MCF 10A (cell line): ENCODE results near the gene AMPH. TPM values are rescaled to one million over a fixed set of nuclear protein-coding genes. Genes with fewer than 3 reads are reported as not detected.

Experiments used
- BruUV-seq: library from RNA; stranded (reverse); fragments of 400-500 nt; replicated peaks from 2 replicates; lab custom pipeline; 2021; lab: Mats Ljungman, UMichigan
- CTCF ChIA-PET: fragments of 300-600 bp; sonication (Branson Sonifier 250); formaldehyde crosslinking; extraction: SDS; loops from one replicate; lab custom pipeline; 2021; ENCODE audit warnings: antibody characterized with exemption, inconsistent platforms; lab: Yijun Ruan, JAX
- POLR2A ChIA-PET: fragments of 300-600, 350-650 bp; sonication (Branson Sonifier 250); formaldehyde crosslinking; extraction: SDS; loops from one replicate; lab custom pipeline; 2020; ENCODE audit warnings: antibody characterized with exemption, inconsistent platforms; lab: Yijun Ruan, JAX
- DNase-seq: peaks from one replicate; pipeline ENCODE4 v3.0.0-alpha.2; 2018; ENCODE audit not compliant: unreplicated experiment
- H3K27ac Mint-ChIP-seq: one replicate; pipeline ENCODE4 v1.8.0; 2022; ENCODE audit warnings: mild to moderate bottlenecking, low read depth, mixed read lengths; ENCODE audit not compliant: unreplicated experiment
- H3K27me3 Mint-ChIP-seq: one replicate; pipeline ENCODE4 v1.8.0; 2022; ENCODE audit warnings: mixed read lengths; ENCODE audit not compliant: insufficient read depth, unreplicated experiment
- H3K36me3 Mint-ChIP-seq: one replicate; pipeline ENCODE4 v1.8.0; 2022; ENCODE audit warnings: mild to moderate bottlenecking, moderate library complexity, mixed read lengths; ENCODE audit not compliant: insufficient read depth, unreplicated experiment
- H3K4me1 Mint-ChIP-seq: one replicate; pipeline ENCODE4 v1.8.0; 2022; ENCODE audit warnings: mixed read lengths; ENCODE audit not compliant: insufficient read depth, unreplicated experiment
- H3K4me3 Mint-ChIP-seq: one replicate; pipeline ENCODE4 v1.8.0; 2022; ENCODE audit warnings: mild to moderate bottlenecking, moderate library complexity, mixed read lengths; ENCODE audit not compliant: unreplicated experiment
- H3K9me3 Mint-ChIP-seq: one replicate; pipeline ENCODE4 v1.8.0; 2022; ENCODE audit warnings: mixed read lengths; ENCODE audit not compliant: unreplicated experiment
- intact Hi-C: fragments of 100-400 bp; cut with micrococcal nuclease; formaldehyde crosslinking; loops from 2 replicates; pipeline ENCODE4 v1.14.1; 2022
- total RNA-seq: library from RNA; stranded (reverse); gene quantifications from 2 replicates; pipeline ENCODE4 v1.2.3, GENCODE V29; 2022
- TF ChIP-seq, protein P1 (sequence below): fragments of 200-600 bp; IDR thresholded peaks from one replicate; pipeline ENCODE4 v1.8.0; 2022; ENCODE audit warnings: antibody characterized with exemption, mild to moderate bottlenecking; ENCODE audit not compliant: unreplicated experiment

AMPH gene
- total RNA-seq, 1 experiment from 2014 or later, result 0.63 TPM

DNA sequence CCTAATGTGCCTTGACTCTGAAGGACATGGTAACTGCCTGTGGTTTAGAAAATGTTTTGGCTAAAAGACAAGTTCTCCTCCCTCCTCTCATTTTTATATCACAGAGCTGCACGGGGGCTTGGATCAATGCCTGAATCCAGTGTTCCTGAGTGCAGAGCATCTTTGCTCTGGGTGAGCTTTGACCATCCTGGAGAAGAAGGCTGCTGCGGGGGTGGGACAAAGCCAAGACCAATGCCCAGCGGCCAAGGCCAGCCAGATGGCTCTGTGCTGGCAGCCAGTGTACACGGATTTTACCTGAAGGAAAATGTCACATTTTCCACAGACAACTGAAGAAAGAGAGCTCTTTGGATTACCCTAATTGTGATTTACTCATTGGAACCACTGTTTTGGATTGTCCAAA lies 255.7 kb downstream of the AMPH start:
- ChIA-PET CTCF (interaction anchor here (0.6 to 5.6 kb wide), 11 partner anchors 7 to 719 kb away, joined by 3 to 43 read pairs (median 3); no protein-coding TSS in a partner anchor), POLR2A (no interaction called here)
- no peak overlapping the region for H3K4me3 Mint-ChIP-seq
- BruUV-seq, result no TSS peak
- H3K36me3 Mint-ChIP-seq, result no peaks in the 10 kb centered on the region
- TF ChIP-seq, protein P1, sequence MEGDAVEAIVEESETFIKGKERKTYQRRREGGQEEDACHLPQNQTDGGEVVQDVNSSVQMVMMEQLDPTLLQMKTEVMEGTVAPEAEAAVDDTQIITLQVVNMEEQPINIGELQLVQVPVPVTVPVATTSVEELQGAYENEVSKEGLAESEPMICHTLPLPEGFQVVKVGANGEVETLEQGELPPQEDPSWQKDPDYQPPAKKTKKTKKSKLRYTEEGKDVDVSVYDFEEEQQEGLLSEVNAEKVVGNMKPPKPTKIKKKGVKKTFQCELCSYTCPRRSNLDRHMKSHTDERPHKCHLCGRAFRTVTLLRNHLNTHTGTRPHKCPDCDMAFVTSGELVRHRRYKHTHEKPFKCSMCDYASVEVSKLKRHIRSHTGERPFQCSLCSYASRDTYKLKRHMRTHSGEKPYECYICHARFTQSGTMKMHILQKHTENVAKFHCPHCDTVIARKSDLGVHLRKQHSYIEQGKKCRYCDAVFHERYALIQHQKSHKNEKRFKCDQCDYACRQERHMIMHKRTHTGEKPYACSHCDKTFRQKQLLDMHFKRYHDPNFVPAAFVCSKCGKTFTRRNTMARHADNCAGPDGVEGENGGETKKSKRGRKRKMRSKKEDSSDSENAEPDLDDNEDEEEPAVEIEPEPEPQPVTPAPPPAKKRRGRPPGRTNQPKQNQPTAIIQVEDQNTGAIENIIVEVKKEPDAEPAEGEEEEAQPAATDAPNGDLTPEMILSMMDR, result no peak
- DNase-seq, result no peak
- intact Hi-C loops, result no loop called here
- no peak overlapping the region for H3K27ac Mint-ChIP-seq
- H3K27me3 Mint-ChIP-seq, result peaks cover 19% of the 10 kb centered on the region
- H3K9me3 Mint-ChIP-seq, result no peaks in the 10 kb centered on the region
- peaks cover 11% of the 10 kb centered on the region for H3K4me1 Mint-ChIP-seq

DNA sequence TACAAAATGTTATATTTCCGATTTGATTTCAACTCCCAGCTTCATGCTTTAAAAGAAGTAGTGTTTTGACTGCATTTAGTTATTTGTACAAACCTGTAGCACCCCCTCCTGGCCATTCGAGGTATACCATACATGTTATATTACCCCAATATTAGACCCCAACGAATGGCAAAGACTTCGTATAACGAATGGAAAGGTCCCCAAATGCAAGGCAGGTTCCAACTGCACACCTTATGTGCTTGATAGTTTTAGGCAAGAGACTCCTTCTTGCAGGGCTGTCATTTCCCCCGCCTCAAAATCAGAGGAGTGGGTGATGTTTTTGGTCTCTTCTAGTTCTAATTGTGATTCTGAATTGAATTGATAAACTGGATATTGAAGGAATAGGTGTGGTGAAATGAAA lies 256.7 kb downstream of the AMPH start:
- H3K27ac Mint-ChIP-seq, result no peak overlapping the region
- TF ChIP-seq, protein P1, result peak; percentile 56
- no TSS peak for BruUV-seq
- peak; percentile 38 for DNase-seq
- CTCF ChIA-PET, result interaction anchor here (0.6 to 5.6 kb wide), 18 partner anchors 8 to 1165 kb away, joined by 3 to 27 read pairs (median 4); no protein-coding TSS in a partner anchor
- intact Hi-C loops, result no loop called here
- H3K4me3 Mint-ChIP-seq, result no peak overlapping the region
- H3K9me3 Mint-ChIP-seq, result no peaks in the 10 kb centered on the region
- H3K27me3 Mint-ChIP-seq, result peaks cover 16% of the 10 kb centered on the region
- POLR2A ChIA-PET, result interaction anchor here (0.6 kb wide), 1 partner anchor 40 kb away, joined by 3 read pairs; no protein-coding TSS in a partner anchor
- peaks cover 6% of the 10 kb centered on the region for H3K4me1 Mint-ChIP-seq
- no peaks in the 10 kb centered on the region for H3K36me3 Mint-ChIP-seq

DNA sequence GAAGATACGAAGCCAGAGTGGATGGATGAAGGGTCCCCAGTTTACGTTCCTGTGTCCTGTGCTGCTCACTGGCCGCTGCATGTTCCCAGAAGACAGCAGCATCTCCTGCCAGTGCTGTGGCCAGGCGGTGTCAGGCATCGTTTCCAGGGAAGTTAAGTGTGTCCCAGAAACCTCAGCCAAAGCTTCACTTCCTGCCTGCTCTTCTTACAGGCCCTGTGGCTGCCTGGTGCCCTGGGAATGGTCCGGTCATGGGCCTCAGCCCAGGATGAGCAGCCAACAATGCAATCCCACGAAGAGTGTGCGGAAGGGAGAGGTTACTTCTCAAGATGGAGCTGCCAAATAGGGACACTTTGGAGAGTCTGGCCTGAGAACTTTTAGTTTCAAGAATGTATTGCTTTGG lies 258.0 kb downstream of the AMPH start:
- ChIA-PET POLR2A (no interaction called here), CTCF (interaction anchor here (0.7 to 5.6 kb wide), 11 partner anchors 8 to 471 kb away, joined by 3 to 27 read pairs (median 4); no protein-coding TSS in a partner anchor)
- no TSS peak for BruUV-seq
- Mint-ChIP-seq H3K4me3 (no peak overlapping the region), H3K36me3 (no peaks in the 10 kb centered on the region), H3K27me3 (peaks cover 12% of the 10 kb centered on the region), H3K27ac (no peak overlapping the region), H3K9me3 (no peaks in the 10 kb centered on the region), H3K4me1 (peaks cover 6% of the 10 kb centered on the region)
- intact Hi-C loops, result no loop called here
- DNase-seq, result no peak
- TF ChIP-seq, protein P1, result no peak

DNA sequence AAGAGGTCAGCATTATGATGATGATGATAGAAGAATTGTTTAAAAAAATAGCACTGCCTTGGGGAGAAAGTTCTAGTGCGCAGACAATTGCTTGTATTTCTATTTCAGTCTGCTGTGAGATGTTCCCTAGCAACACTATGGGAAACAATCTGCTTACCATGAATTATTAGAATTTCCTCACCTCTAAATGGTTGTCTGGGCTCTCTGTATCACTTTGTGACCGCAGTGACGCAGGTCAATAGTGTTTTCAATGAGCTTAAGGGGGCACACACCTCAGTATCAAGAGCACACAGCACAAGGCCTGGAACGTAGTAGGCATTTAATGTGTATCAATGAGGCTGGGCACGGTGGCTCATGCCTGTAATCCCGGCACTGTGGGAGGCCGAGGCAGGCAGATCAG lies 258.9 kb downstream of the AMPH start:
- intact Hi-C loops, result no loop called here
- CTCF ChIA-PET, result interaction anchor here (0.5 to 1.6 kb wide), 5 partner anchors 9 to 114 kb away, joined by 4 to 5 read pairs (median 4); no protein-coding TSS in a partner anchor
- Mint-ChIP-seq H3K4me1 (peaks cover 6% of the 10 kb centered on the region), H3K27ac (no peak overlapping the region), H3K27me3 (peaks cover 12% of the 10 kb centered on the region), H3K36me3 (no peaks in the 10 kb centered on the region), H3K9me3 (no peaks in the 10 kb centered on the region), H3K4me3 (no peak overlapping the region)
- POLR2A ChIA-PET, result no interaction called here
- no TSS peak for BruUV-seq
- no peak for DNase-seq
- TF ChIP-seq, protein P1, result no peak
